Measurements from ENCODE around the gene NRDC.
"Not testable (repeated sequence)": the region's sequence is repeated elsewhere in the genome, so short reads cannot be mapped to it uniquely, and the experiment has no call there.

Gene NRDC

GRCh38 chr1:51878616-51879336 is at the start of gene NRDC:
NRDC (minus strand) TSS chr1:51878727; CDS start chr1:51878615, 112 bp downstream.
- DNase-seq: peak; percentile 99

GRCh38 chr1:51927029-51927428 is 48.5 kb upstream of the NRDC start:
- DNase-seq: no peak

- DNase-seq: no peak
These were observed 47.8 kb upstream of the NRDC start for GRCh38 chr1:51926171-51926812.

GRCh38 chr1:51924455-51924854 is 45.9 kb upstream of the NRDC start:
- DNase-seq: no peak

GRCh38 chr1:51922040-51922439 is 43.5 kb upstream of the NRDC start:
- DNase-seq: no peak

- DNase-seq: no peak
These were observed 41.6 kb upstream of the NRDC start for GRCh38 chr1:51920130-51920529.

- no peak for DNase-seq
These were observed 41.2 kb upstream of the NRDC start for GRCh38 chr1:51919684-51920083.

- DNase-seq: no peak
These were observed 38.3 kb upstream of the NRDC start for GRCh38 chr1:51916587-51917405.

- no peak for DNase-seq
These were observed 37.4 kb upstream of the NRDC start for GRCh38 chr1:51915951-51916350.

GRCh38 chr1:51912881-51913280 is 34.4 kb upstream of the NRDC start:
- no peak for DNase-seq

- DNase-seq: no peak
These were observed 31.9 kb upstream of the NRDC start for GRCh38 chr1:51910221-51911000.

GRCh38 chr1:51908499-51908898 is 30.0 kb upstream of the NRDC start:
- DNase-seq: no peak

GRCh38 chr1:51907079-51907702 is 28.7 kb upstream of the NRDC start:
- no peak for DNase-seq

GRCh38 chr1:51906306-51907078 is 28.0 kb upstream of the NRDC start:
- no peak for DNase-seq

GRCh38 chr1:51902456-51902855 is 23.9 kb upstream of the NRDC start:
- no peak for DNase-seq

- no peak for DNase-seq
These were observed 22.6 kb upstream of the NRDC start for GRCh38 chr1:51901151-51901550.

- DNase-seq: no peak
These were observed 20.5 kb upstream of the NRDC start for GRCh38 chr1:51899022-51899421.

- no peak for DNase-seq
These were observed 19.7 kb upstream of the NRDC start for GRCh38 chr1:51898090-51898734.

GRCh38 chr1:51897699-51898031 is 19.1 kb upstream of the NRDC start:
- no peak for DNase-seq

GRCh38 chr1:51894748-51895147 is 16.2 kb upstream of the NRDC start:
- DNase-seq: not testable (repeated sequence)

GRCh38 chr1:51878308-51878615 is 265 bp downstream of the NRDC start:
- no peak for DNase-seq

Data from NCI-H1436 treated with DMSO at 0.1 percent for 48 hours (cell line).